Endothelial cell of umbilical vein (primary cell): ENCODE measurements around the gene TTC33. TPM values are rescaled to one million over a fixed set of nuclear protein-coding genes. Genes with fewer than 3 reads are reported as not detected.
"Not testable (repeated sequence)": the region's sequence is repeated elsewhere in the genome, so short reads cannot be mapped to it uniquely, and the experiment has no call there.

Experiments used
- BruUV-seq: library from RNA; stranded (reverse); fragments of 400-500 nt; replicated peaks from 2 replicates; lab custom pipeline; 2021; lab: Mats Ljungman, UMichigan
- CTCF ChIA-PET: fragments of 300-600, 350-600 bp; sonication (Branson Sonifier 250); formaldehyde crosslinking; loops from one replicate; lab custom pipeline; 2021; ENCODE audit warnings: antibody characterized with exemption, inconsistent platforms; lab: Charles Lee
- POLR2A ChIA-PET: fragments of 300-600, 350-600 bp; sonication (Branson Sonifier 250); formaldehyde crosslinking; loops from one replicate; lab custom pipeline; 2021; ENCODE audit warnings: antibody characterized with exemption, inconsistent platforms; lab: Charles Lee
- DNase-seq: peaks from one replicate; pipeline ENCODE4 v3.0.0-alpha.2; 2011; ENCODE audit warnings: low read depth, low spot score
- FAIRE-seq: peaks from 2 replicates; lab custom pipeline; 2011; peaks lifted over from hg19 to GRCh38; lab: Jason Lieb, UNC
- H2AFZ ChIP-seq: 2 replicates; pipeline ENCODE4 v1.6.0; 2012; ENCODE audit warnings: low read depth, low read length, control low read depth, inconsistent platforms
- H3K27ac ChIP-seq: 2 replicates; pipeline ENCODE4 v1.5.1; 2011; ENCODE audit warnings: low read depth, mild to moderate bottlenecking, control low read depth, low read length, moderate library complexity; ENCODE audit not compliant: insufficient read depth
- H3K27me3 ChIP-seq, 2 experiments: 2 replicates each; pipeline versions ENCODE4 v1.6.0 to v1.6.1; 2011; ENCODE audit warnings: low read length in 2 of 2, mixed read lengths in 1 of 2; ENCODE audit not compliant: control insufficient read depth in 2 of 2, insufficient read depth in 2 of 2
- H3K36me3 ChIP-seq, 2 experiments: 2 replicates in 1 of 2; 3 replicates in 1 of 2; pipeline ENCODE4 v1.5.1; 2011; ENCODE audit warnings: low read length in 2 of 2, mild to moderate bottlenecking in 1 of 2, moderate library complexity in 1 of 2; ENCODE audit not compliant: control insufficient read depth in 2 of 2, insufficient read depth in 2 of 2; ENCODE audit errors: extremely low read depth in 1 of 2
- H3K4me1 ChIP-seq: 3 replicates; pipeline ENCODE4 v1.5.1; 2011; ENCODE audit warnings: mild to moderate bottlenecking, low read length; ENCODE audit not compliant: control insufficient read depth, insufficient read depth; ENCODE audit errors: extremely low read depth
- H3K4me2 ChIP-seq: 2 replicates; pipeline ENCODE4 v1.6.1; 2011; ENCODE audit warnings: low read length, control low read depth, mixed read lengths; ENCODE audit not compliant: insufficient read depth
- H3K4me3 ChIP-seq, 3 experiments: fragments of 200-600 bp in 1 of 3; sonication (generic), shearing (Covaris generic) in 1 of 3; replicated peaks in 1 of 3; 2 replicates each; pipeline ENCODE4 v1.5.1; 2011 to 2016; ENCODE audit warnings: control low read depth in 3 of 3, low read length in 3 of 3, mild to moderate bottlenecking in 2 of 3, inconsistent platforms in 1 of 3, low read depth in 1 of 3, moderate library complexity in 1 of 3; ENCODE audit not compliant: insufficient read depth in 1 of 3
- H3K79me2 ChIP-seq: 2 replicates; pipeline ENCODE4 v1.6.0; 2012; ENCODE audit warnings: low read length, inconsistent platforms; ENCODE audit not compliant: control insufficient read depth, insufficient read depth
- H3K9ac ChIP-seq: replicated peaks from 2 replicates; pipeline ENCODE3; 2011; ENCODE audit warnings: low read length, control low read depth; ENCODE audit not compliant: insufficient read depth; ENCODE audit errors: extremely low read depth
- H3K9me1 ChIP-seq: replicated peaks from 3 replicates; pipeline ENCODE4 v1.6.0; 2011; ENCODE audit warnings: mild to moderate bottlenecking, low read length; ENCODE audit not compliant: control insufficient read depth, insufficient read depth; ENCODE audit errors: extremely low read depth
- H3K9me3 ChIP-seq: replicated peaks from 2 replicates; pipeline ENCODE4 v1.5.1; 2012; ENCODE audit warnings: low read length, inconsistent platforms; ENCODE audit not compliant: control insufficient read depth, insufficient read depth
- H4K20me1 ChIP-seq: replicated peaks from 2 replicates; pipeline ENCODE3; 2011; ENCODE audit warnings: mild to moderate bottlenecking, low read length; ENCODE audit not compliant: control insufficient read depth, insufficient read depth; ENCODE audit errors: extremely low read depth
- dilution Hi-C: fragments of 300-500 bp; cut with MboI; formaldehyde crosslinking; loops from one replicate; pipeline ENCODE4 v1.15.0; 2019; ENCODE audit warnings: low sequenced_read_pairs; ENCODE audit not compliant: extremely low pct_ligation_motif_present
- intact Hi-C: fragments of 100-400 bp; cut with micrococcal nuclease; formaldehyde crosslinking; loops from one replicate; pipeline ENCODE4 v1.10.0; 2022
- polyA plus RNA-seq, 4 experiments: library from polyadenylated mRNA; depleted of rRNA in 3 of 4; stranded (reverse) in 3 of 4; unstranded in 1 of 4; fragments of >200 nt; gene quantifications; 2 replicates each; pipeline versions ENCODE4 v1.2.1 to v1.2.3, GENCODE V29; 2011 to 2012; ENCODE audit warnings: missing spikeins in 1 of 4
- total RNA-seq: library from RNA; stranded (reverse); gene quantifications from 2 replicates; pipeline ENCODE4 v1.2.3, GENCODE V29; 2021

The TTC33 gene
- total and polyA plus RNA-seq, 2 donors (not counting 3 experiments of a cell fraction or from before 2014, with no cell fraction given) = 2.2 to 11.7 TPM

DNA sequence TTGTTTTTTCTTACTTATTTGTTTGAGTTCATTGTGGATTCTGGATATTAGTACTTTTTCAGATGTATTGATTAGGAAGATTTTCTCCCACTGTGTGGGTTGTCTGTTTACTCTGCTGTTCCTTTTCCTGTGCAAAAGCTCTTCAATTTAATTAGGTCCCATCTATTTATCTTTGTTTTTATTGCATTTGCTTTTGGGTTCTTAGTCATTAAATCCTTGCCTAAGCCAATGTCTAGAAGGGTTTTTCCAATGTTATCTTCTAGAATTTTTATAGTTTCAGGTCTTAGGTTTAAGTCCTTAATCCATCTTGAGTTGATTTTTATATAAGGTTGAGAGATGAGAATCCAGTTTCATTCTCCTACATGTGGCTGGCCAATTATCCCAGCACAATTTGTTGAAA is 38.6 kb upstream of the TTC33 start:
- CTCF ChIA-PET = not testable (repeated sequence)

GRCh38 chr5:40792691-40793090 is 36.9 kb upstream of the TTC33 start:
- H3K9me3 ChIP-seq, DNase-seq, H3K4me3 ChIP-seq, FAIRE-seq, CTCF ChIA-PET, H3K27me3 ChIP-seq, H2AFZ ChIP-seq, H3K9me1 ChIP-seq, H3K27ac ChIP-seq, H3K9ac ChIP-seq, BruUV-seq, H3K4me2 ChIP-seq, dilution Hi-C loops, POLR2A ChIA-PET, intact Hi-C loops, H3K36me3 ChIP-seq: not testable (repeated sequence)
- Histone ChIP-seq H4K20me1 (peaks cover 15% of the 10 kb centered on the region), H3K79me2 (peaks cover 99% of the 10 kb centered on the region), H3K4me1 (peaks cover 12% of the 10 kb centered on the region)

More for the DNA sequence above, 38.6 kb upstream of the TTC33 start:
- intact Hi-C loops, H3K9me3 ChIP-seq, H3K9me1 ChIP-seq, FAIRE-seq, H3K36me3 ChIP-seq, H3K9ac ChIP-seq, DNase-seq, H3K27me3 ChIP-seq, H2AFZ ChIP-seq, H3K27ac ChIP-seq, H3K4me2 ChIP-seq, dilution Hi-C loops, BruUV-seq, POLR2A ChIA-PET, H3K4me3 ChIP-seq: not testable (repeated sequence)
- H3K79me2 ChIP-seq = peaks cover 82% of the 10 kb centered on the region
- peaks cover 11% of the 10 kb centered on the region for H4K20me1 ChIP-seq
- H3K4me1 ChIP-seq = peaks cover 19% of the 10 kb centered on the region
